GM12874 (cell line): ENCODE measurements around the gene PALD1.

Experiments used
- CTCF ChIP-seq: IDR thresholded peaks from 2 replicates; pipeline ENCODE4 v1.5.1; 2011; ENCODE audit warnings: low read depth, mild to moderate bottlenecking, control low read depth, low read length, moderate library complexity; ENCODE audit not compliant: insufficient read depth

Gene PALD1

GRCh38 chr10:70445718-70446657 lies 32.6 kb upstream of the PALD1 start:
- no peak for TF ChIP-seq CTCF

GRCh38 chr10:70448236-70448635 lies 30.3 kb upstream of the PALD1 start:
- TF ChIP-seq CTCF = no peak

- no peak for TF ChIP-seq CTCF
These were observed 23.3 kb upstream of the PALD1 start for GRCh38 chr10:70455213-70455630.

GRCh38 chr10:70456164-70456563 lies 22.4 kb upstream of the PALD1 start:
- no peak for TF ChIP-seq CTCF

GRCh38 chr10:70457759-70458305 lies 20.7 kb upstream of the PALD1 start:
- TF ChIP-seq CTCF = no peak

- TF ChIP-seq CTCF = no peak
These were observed 20.1 kb upstream of the PALD1 start for GRCh38 chr10:70458329-70459060.

GRCh38 chr10:70459061-70459773 lies 19.4 kb upstream of the PALD1 start:
- TF ChIP-seq CTCF = no peak
